Adipose tissue (tissue), 3 donors: ENCODE results near the gene SORCS2. TPM values are rescaled to one million over a fixed set of nuclear protein-coding genes. Genes with fewer than 3 reads are reported as not detected.
"Not testable (repeated sequence)": the region's sequence is repeated elsewhere in the genome, so short reads cannot be mapped to it uniquely, and the experiment has no call there.

Source experiments
- H3K27ac ChIP-seq: one replicate; pipeline ENCODE4 v1.5.1; 2013; ENCODE audit warnings: low read depth, low read length
- WGBS, 3 donors: extraction: QIAGEN DNeasy Blood & Tissue Kit; methylation state at CpG; one replicate each; pipeline ENCODE4 v1.1.7; 2013; 5-methylcytosine and 5-hydroxymethylcytosine counted together
- polyA plus RNA-seq, 3 donors: library from polyadenylated mRNA; stranded (reverse); fragments of 200-250 nt; gene quantifications; one replicate each; pipeline ENCODE4 v1.2.3, GENCODE V29; 2013
- donor health status: healthy with polysubstance abuse.
- donor health status: Bipolar disorder and iron deficiency.
- donor health status: healthy.

The SORCS2 gene
- polyA plus RNA-seq, 3 donors = 0.22 to 2.2 (median 0.83) TPM

GRCh38 chr4:7208509-7209451, 16.4 kb downstream of the SORCS2 start:
- no peak overlapping the region for H3K27ac ChIP-seq
- 68 to 89% (median 82%) methylated on average over 21 of the region's 21 CpGs for WGBS, 3 donors

- WGBS, 3 donors = 67 to 77% (median 74%) methylated on average over 9 of the region's 9 CpGs
- no peak overlapping the region for H3K27ac ChIP-seq
Measured at GRCh38 chr4:7209699-7210098, 17.4 kb downstream of the SORCS2 start.

- WGBS, 3 donors = 65 to 86% (median 65%) methylated on average over 4 of the region's 4 CpGs
- H3K27ac ChIP-seq = no peak overlapping the region
Measured at GRCh38 chr4:7210824-7211223, 18.5 kb downstream of the SORCS2 start.

- 55 to 63% (median 61%) methylated on average over 6 of the region's 6 CpGs for WGBS, 3 donors
- H3K27ac ChIP-seq = no peak overlapping the region
Measured at GRCh38 chr4:7212101-7212674, 19.9 kb downstream of the SORCS2 start.

GRCh38 chr4:7212921-7213320, 20.6 kb downstream of the SORCS2 start:
- no peak overlapping the region for H3K27ac ChIP-seq
- WGBS, 3 donors = 75 to 86% (median 76%) methylated on average over 6 of the region's 6 CpGs

GRCh38 chr4:7213807-7214206, 21.5 kb downstream of the SORCS2 start:
- WGBS, 3 donors = 78 to 86% (median 80%) methylated on average over 2 of the region's 2 CpGs
- H3K27ac ChIP-seq = no peak overlapping the region

- H3K27ac ChIP-seq = no peak overlapping the region
- WGBS, 3 donors = 47 to 94% (median 70%) methylated on average over 2 of the region's 2 CpGs
Measured at GRCh38 chr4:7214359-7214758, 22.0 kb downstream of the SORCS2 start.

GRCh38 chr4:7215187-7215586, 22.8 kb downstream of the SORCS2 start:
- 81 to 96% (median 90%) methylated on average over 11 to 29 of the region's 29 CpGs for WGBS, 3 donors

GRCh38 chr4:7217039-7217438, 24.7 kb downstream of the SORCS2 start:
- no peak overlapping the region for H3K27ac ChIP-seq
- 83 to 93% (median 91%) methylated on average over 9 of the region's 9 CpGs for WGBS, 3 donors

More at GRCh38 chr4:7215187-7215586, 22.8 kb downstream of the SORCS2 start:
- not testable (repeated sequence) for H3K27ac ChIP-seq

GRCh38 chr4:7217474-7218321, 25.4 kb downstream of the SORCS2 start:
- no peak overlapping the region for H3K27ac ChIP-seq
- 50 to 68% (median 56%) methylated on average over 26 of the region's 26 CpGs for WGBS, 3 donors

GRCh38 chr4:7218686-7219085, 26.3 kb downstream of the SORCS2 start:
- no peak overlapping the region for H3K27ac ChIP-seq

GRCh38 chr4:7222521-7222920, 30.2 kb downstream of the SORCS2 start:
- WGBS, 3 donors = 76 to 89% (median 80%) methylated on average over 9 of the region's 9 CpGs
- H3K27ac ChIP-seq = no peak overlapping the region

More at GRCh38 chr4:7218686-7219085, 26.3 kb downstream of the SORCS2 start:
- 73 to 90% (median 88%) methylated on average over 7 of the region's 7 CpGs for WGBS, 3 donors

GRCh38 chr4:7223541-7223940, 31.2 kb downstream of the SORCS2 start:
- WGBS, 3 donors = 65 to 76% (median 71%) methylated on average over 5 of the region's 5 CpGs
- H3K27ac ChIP-seq = no peak overlapping the region

- H3K27ac ChIP-seq = no peak overlapping the region
- WGBS, 3 donors = 72 to 89% (median 87%) methylated on average over 4 of the region's 4 CpGs
Measured at GRCh38 chr4:7224001-7224400, 31.7 kb downstream of the SORCS2 start.

GRCh38 chr4:7224878-7225533, 32.7 kb downstream of the SORCS2 start:
- 88 to 94% (median 91%) methylated on average over 11 of the region's 11 CpGs for WGBS, 3 donors

GRCh38 chr4:7226439-7226838, 34.1 kb downstream of the SORCS2 start:
- WGBS, 3 donors = 54 to 63% (median 62%) methylated on average over 22 of the region's 22 CpGs
- H3K27ac ChIP-seq = no peak overlapping the region

More at GRCh38 chr4:7224878-7225533, 32.7 kb downstream of the SORCS2 start:
- H3K27ac ChIP-seq = no peak overlapping the region

- H3K27ac ChIP-seq = no peak overlapping the region
- 42 to 75% (median 49%) methylated on average over 10 of the region's 10 CpGs for WGBS, 3 donors
Measured at GRCh38 chr4:7227008-7227407, 34.7 kb downstream of the SORCS2 start.

- H3K27ac ChIP-seq = no peak overlapping the region
- WGBS, 3 donors = 94 to 96% (median 96%) methylated on average over 11 of the region's 11 CpGs
Measured at GRCh38 chr4:7228734-7229133, 36.4 kb downstream of the SORCS2 start.
